ENCODE measurements around the gene PLET1.

The PLET1 gene

GRCh38 chr11:112260490-112260889, at the start of gene PLET1:
Gene PLET1, minus strand, starts transcription at chr11:112260860. Its CDS starts 271 bp downstream, at chr11:112260589.
- DNase-seq (ENCODE audit: low read depth), result no peak

DNA sequence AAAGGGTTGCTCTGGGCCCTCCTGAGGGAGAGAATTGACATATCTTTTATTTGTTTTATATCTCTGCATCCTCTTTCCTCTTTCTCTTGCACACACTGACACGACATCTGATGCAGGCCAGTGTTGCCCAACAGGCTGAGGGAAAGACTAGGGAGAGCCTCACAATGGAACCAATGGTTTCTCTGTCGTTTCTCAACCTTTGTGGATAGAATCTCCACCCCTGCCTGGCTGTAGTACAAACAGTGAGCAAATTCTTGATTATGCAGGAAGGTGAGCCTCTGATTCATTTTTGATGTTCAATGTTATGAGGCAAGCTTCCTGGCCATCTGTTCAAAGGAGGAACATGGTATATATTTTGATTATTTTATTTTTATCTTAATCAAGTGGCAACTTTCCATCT, 49.8 kb upstream of the PLET1 start:
- DNase-seq (ENCODE audit: low read depth), result no peak

DNA sequence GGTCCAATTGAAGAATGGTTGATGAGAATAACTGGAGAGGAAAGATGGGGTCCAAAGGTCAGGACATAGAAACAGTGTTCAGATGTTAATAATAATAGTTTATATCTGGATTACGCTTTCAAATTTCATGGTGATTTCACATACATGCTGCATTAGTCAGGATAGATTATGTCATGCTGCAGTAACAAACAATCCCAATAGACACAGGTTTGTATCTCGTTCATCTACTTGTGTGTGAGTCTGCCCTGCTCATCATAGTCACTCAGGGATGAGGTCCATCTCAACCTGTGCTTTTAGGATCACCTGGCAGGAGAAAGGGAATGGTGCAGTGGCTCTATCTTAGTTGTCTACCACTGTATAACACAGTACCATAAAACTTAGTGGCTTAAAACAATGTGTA, 48.0 kb upstream of the PLET1 start:
- DNase-seq (ENCODE audit: low read depth), result no peak

DNA sequence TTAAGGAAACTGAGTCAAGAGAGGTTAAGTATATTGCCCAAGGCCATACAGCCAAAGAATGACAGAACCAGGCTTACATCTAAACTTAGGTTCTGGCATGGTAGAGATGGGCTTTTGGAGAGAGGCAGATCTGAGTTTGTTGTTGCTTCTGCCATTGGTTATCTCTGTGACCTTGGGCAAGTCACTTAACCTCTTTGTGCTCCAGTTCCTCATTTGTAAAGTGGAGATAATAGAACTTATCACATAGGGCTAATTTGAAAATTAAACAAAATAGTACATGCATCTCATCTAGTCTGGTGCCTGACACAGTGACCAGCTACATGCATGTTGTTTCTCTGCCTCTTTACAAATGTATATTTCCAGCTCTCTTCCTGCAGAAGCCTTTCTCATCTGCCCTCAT, 47.0 kb upstream of the PLET1 start:
- no peak for DNase-seq (ENCODE audit: low read depth)

DNA sequence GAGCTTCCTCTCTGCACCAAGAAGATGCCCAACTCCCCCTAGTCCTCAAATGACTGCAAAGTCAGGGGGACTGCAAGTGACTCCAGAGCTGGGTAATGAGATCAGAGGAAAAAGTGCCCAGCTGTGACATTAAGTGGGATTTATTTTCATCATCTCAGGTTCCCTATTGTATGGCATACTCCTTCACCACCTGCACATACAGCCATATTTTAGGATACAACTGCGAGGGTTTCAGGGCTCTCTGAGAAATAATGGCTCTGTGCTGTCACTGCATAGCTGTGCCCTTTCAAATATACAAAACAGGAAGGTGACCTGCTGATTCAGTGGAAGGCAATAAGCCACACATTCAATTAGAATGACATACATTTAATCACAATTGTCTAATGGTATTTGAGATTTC, 45.6 kb upstream of the PLET1 start:
- no peak for DNase-seq (ENCODE audit: low read depth)

DNA sequence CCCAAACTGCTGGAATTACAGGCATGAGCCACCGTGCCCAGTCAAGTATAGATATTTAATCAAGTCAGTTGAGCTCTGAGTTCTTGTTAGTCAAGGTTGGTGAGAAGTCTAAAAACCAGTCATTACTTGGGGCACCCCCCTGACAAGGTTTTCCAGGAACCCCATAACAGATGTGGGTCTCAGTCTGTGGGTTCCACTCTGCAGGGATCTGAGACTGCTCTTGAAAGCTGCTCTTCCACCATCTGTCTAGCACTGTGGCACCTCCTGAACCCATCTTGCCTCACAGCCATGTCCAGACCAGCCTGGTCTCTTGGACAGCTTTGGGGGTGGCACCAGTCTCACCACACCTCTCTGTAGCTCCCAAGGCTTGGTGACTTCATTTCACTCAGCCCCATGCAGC, 44.3 kb upstream of the PLET1 start:
- no peak for DNase-seq (ENCODE audit: low read depth)

GRCh38 chr11:112303616-112304015, 43.0 kb upstream of the PLET1 start:
- DNase-seq (ENCODE audit: low read depth), result no peak

DNA sequence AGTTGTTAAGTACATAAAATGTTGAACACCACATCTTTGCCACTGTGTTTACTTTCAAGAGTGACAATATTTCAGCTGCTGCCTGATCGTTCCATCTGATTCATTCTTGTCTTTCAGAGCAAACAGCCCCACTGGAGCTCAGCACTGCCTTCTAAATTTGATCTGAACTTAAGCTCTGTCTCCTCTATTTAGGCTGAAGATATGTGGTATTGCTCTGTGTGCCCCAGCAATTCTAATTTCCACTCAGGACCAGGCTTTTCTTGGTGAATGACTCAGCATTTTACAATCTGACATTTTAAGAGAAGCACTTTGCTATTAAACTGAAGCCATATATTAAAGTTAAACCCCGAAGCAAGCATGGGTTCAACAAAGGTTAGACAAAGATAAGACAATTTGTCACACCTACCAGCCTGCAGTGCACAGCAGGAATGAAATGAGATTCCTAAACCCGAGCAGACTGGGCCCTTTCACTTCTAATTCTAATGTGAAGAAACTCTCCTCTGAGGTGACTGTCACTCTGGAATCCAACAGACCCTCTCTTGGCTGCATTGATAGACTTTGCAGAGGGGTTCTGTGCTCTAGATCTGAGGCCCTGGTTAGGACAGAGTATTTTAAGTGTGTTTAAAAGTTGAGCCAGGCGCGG, 41.7 kb upstream of the PLET1 start:
- no peak for DNase-seq (ENCODE audit: low read depth)

DNA sequence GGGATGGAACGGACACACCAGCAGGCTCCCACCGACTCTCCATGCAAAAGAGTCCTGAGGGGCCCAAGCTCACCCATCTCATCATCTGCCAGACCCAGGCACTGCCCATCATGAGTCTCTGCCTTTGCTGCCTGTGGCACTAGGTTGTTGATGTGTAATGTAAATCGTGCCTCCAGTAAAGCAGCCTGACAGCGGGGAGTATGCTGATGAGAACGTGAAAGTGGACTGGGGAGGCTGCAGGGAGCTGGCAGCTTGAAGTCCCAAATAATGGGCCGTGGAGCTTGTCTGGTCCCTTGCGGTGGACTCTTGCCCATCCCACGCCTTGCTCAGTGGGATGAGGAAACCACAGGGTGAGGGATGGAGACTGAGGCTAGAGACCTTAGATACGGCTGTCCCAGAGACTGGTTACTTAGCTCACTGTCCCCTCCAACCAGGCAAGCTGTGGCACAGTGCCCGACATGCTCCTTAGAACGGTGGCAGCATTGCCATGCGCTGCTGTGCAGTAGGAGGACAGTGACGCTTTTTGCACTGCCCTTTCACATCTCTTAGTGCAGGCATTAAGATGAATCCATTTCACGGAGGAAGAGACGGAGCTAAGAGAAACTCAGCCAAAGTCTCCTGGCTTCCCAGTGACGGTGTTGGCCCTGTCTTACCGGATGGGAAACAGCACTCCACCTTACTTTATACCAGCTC, 39.6 kb upstream of the PLET1 start:
- DNase-seq (ENCODE audit: low read depth), result no peak

GRCh38 chr11:112298535-112298934, 37.9 kb upstream of the PLET1 start:
- DNase-seq (ENCODE audit: low read depth), result no peak

DNA sequence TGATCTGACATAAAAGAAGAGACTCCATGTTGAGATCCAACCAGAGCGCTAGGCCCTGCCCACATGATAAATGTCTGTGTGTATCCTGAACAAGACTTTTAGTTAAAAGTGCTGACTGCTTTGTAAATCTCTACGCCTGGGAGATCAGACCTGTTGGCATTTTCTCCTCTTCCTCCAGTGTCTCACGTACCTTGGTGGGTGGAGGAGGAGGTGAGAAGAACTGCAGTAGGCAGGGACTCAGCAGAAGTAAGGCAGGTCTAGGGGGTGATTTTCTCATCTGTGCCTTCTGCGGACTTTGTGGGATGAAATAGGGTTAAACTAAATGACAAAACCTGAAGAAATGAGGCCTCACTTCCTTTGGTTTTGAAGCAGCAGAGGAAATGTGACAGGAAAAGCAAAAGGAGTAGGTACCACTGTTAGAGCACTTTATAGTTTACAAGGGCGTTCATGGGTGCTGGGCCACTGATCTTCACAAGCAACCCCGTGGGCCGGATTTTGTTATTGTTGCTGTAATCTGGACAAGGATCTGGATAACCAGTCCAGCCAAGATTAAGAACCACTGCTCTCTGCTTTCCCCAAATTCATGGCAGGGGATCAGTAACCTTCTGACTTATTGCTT, 36.7 kb upstream of the PLET1 start:
- DNase-seq (ENCODE audit: low read depth), result no peak

DNA sequence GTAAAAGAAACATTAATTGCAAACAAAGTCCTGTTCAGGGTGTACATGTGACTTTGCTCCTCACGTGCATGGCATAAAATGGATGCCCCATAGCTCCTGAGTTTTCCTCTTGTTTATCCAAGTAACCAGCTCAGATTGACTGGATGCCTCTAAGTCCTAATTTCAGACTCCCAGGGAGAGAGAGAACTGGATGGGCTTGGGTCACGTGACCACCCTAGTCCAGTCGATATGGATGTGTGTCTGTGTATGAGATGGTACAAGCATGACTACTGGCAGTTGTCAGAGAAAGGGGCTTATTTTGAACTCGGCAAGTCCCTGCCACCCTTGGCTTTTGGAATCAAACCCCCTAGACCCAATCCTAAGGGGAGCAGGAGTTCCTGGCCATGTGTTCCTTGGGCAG, 35.4 kb upstream of the PLET1 start:
- DNase-seq (ENCODE audit: low read depth), result no peak

GRCh38 chr11:112294688-112295340, 34.2 kb upstream of the PLET1 start:
- no peak for DNase-seq (ENCODE audit: low read depth)

DNA sequence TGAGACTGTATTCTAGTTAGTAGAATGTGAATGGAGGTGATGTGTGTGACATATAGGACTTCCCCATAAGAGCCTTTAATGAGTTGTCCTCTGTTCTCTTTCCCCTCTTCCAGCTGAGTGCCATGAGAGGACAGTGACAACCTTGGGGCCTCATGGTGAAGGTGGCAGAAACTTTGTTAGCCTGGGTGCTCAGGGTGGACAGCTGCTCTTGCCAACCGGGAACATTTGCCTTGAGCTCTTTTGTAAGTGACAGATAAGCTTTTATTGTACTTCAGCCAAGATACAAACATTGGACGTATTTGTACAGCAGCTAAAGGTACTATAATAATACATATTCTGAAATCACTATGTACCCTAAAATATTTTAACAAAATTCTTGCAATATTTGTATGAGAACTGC, 33.0 kb upstream of the PLET1 start:
- DNase-seq (ENCODE audit: low read depth), result no peak

GRCh38 chr11:112292785-112293407, 32.2 kb upstream of the PLET1 start:
- DNase-seq (ENCODE audit: low read depth), result no peak

GRCh38 chr11:112292188-112292587, 31.5 kb upstream of the PLET1 start:
- DNase-seq (ENCODE audit: low read depth), result no peak

GRCh38 chr11:112291191-112291590, 30.5 kb upstream of the PLET1 start:
- no peak for DNase-seq (ENCODE audit: low read depth)

DNA sequence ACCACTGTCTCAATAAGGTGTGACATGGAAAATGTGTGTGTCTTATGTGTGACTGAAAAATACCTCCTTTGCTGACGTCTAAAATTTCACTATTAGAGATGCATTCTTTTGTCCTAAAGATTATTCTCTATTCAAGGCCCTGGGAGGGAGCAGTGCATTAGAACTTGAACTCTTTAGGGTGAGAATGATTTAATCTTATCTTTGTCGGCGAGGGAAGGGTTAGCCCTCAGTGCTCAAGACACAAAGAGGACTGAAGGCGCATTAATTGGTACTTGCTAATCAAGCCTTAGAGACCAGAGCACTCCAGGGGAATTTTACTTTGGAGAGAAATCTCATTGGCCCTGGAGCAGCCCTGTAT, 29.8 kb upstream of the PLET1 start:
- no peak for DNase-seq (ENCODE audit: low read depth)

- peak; percentile 68 for DNase-seq (ENCODE audit: low read depth)
Observed at GRCh38 chr11:112289588-112290492, 29.2 kb upstream of the PLET1 start.

DNA sequence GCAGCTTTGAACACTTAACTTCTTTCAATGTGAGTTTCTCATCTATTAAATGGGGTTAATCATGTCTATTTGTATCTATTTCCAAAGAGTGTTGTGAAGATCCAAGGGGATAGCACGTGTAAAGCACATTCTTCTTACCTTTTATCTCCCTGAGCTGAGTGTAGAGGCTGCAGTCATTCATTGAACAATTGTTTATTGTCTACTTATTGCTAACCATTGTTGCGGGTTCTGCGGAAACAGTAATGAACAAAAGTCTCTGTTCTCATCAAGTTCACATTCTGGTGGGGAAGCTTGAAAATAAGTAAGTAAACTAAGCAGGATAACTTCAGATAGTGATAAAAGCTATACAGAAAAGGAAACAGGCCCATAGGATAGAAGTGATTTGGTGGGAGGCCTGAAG, 27.4 kb upstream of the PLET1 start:
- no peak for DNase-seq (ENCODE audit: low read depth)

DNA sequence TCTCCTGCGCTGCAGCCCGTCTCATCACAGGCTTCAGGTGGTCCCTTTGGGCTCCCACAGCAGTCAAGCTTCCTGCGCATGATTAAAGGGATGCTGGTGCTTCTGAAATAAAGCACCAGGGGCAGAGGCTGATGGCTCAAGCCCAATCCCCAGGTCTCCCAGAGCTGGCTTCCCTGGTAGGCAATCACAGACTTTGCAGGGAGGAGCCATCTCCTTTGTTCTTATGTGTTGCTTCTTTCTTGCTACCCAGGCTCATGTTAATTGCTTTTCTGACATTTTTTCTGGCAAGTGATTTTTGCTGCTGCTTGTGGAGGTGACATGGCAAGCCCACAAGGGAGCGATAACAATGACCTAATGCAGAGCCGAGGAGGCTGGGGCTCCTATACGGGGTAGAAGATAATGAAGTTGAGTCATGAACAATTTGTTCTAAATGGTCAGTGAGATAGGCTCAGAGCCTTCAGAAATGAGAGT, 25.2 kb upstream of the PLET1 start:
- DNase-seq (ENCODE audit: low read depth), result no peak

- no peak for DNase-seq (ENCODE audit: low read depth)
Observed at GRCh38 chr11:112281726-112282125, 21.1 kb upstream of the PLET1 start.

Measured in stimulated activated CD8-positive, alpha-beta memory T cell treated with anti-CD3 and anti-CD28 coated beads, Interleukin-12 subunit alpha, Interleukin-12 subunit beta, amount 100 ng/mL, for 1 hour (primary cell).